ENCODE data around the gene ORM2.

ORM2 gene

DNA sequence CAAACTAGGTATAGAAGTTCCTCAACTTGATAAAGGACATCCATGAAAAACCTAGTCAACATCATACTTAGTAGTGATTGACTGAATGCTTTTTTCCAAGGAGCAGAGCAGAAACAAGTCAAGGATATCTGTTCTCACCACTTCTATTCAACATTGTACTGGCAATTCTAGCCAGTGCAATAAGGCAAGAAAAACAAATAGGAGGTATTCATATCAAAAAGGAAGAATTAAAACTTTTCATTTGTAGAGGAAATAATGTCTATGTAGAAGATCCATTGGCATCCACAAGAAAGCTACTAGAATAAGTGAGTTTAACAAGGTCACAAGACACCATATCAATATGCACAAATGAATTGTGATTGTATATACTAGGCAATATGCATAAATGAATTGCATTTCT lies 35.0 kb upstream of the ORM2 start:
- no peaks in the 10 kb centered on the region for H3K27me3 ChIP-seq (ENCODE audit: insufficient read depth, low read length, poor library complexity, severe bottlenecking)
- H3K36me3 ChIP-seq (ENCODE audit: insufficient read depth, low read length), result no peaks in the 10 kb centered on the region
- no peak overlapping the region for H3K4me2 ChIP-seq (ENCODE audit: low read depth, low read length, poor library complexity, severe bottlenecking)

GRCh38 chr9:114296338-114296737 lies 33.3 kb upstream of the ORM2 start:
- Histone ChIP-seq H3K9me2 (replicated peaks; ENCODE audit: low read depth, low read length) (no peaks in the 10 kb centered on the region), H2AFZ (ENCODE audit: low read length) (no peak overlapping the region), H3K36me3 (ENCODE audit: insufficient read depth, low read length) (no peaks in the 10 kb centered on the region), H4K20me1 (ENCODE audit: insufficient read depth, low read length, poor library complexity, severe bottlenecking) (no peaks in the 10 kb centered on the region), H3K9ac (ENCODE audit: low read depth, low read length, poor library complexity, severe bottlenecking) (no peak overlapping the region), H3F3A (ENCODE audit: low read depth) (no peaks in the 10 kb centered on the region), H3K27me3 (ENCODE audit: insufficient read depth, low read length, poor library complexity, severe bottlenecking) (no peaks in the 10 kb centered on the region), H3K79me2 (ENCODE audit: insufficient read depth, low read length) (no peaks in the 10 kb centered on the region), H3K4me3 (ENCODE audit: low read length, poor library complexity, severe bottlenecking) (no peak overlapping the region), H3K4me2 (ENCODE audit: low read depth, low read length, poor library complexity, severe bottlenecking) (no peak overlapping the region), H3K9me3 (ENCODE audit: insufficient read depth, low read depth, low read length) (no peaks in the 10 kb centered on the region; the same call in 1 of the 2 replicates), H3K4me1 (ENCODE audit: insufficient read depth, low read length, poor library complexity, severe bottlenecking) (no peaks in the 10 kb centered on the region)
- TF ChIP-seq EZH2phosphoT487 (IDR thresholded peaks at IDR 0.05; ENCODE audit: borderline replicate concordance), result no peak
- TF ChIP-seq, protein P1, sequence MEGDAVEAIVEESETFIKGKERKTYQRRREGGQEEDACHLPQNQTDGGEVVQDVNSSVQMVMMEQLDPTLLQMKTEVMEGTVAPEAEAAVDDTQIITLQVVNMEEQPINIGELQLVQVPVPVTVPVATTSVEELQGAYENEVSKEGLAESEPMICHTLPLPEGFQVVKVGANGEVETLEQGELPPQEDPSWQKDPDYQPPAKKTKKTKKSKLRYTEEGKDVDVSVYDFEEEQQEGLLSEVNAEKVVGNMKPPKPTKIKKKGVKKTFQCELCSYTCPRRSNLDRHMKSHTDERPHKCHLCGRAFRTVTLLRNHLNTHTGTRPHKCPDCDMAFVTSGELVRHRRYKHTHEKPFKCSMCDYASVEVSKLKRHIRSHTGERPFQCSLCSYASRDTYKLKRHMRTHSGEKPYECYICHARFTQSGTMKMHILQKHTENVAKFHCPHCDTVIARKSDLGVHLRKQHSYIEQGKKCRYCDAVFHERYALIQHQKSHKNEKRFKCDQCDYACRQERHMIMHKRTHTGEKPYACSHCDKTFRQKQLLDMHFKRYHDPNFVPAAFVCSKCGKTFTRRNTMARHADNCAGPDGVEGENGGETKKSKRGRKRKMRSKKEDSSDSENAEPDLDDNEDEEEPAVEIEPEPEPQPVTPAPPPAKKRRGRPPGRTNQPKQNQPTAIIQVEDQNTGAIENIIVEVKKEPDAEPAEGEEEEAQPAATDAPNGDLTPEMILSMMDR (conservative IDR thresholded peaks at IDR 0.05; ENCODE audit: low read length), result no peak

More for the DNA sequence above, 35.0 kb upstream of the ORM2 start:
- TF ChIP-seq, protein P1 (conservative IDR thresholded peaks at IDR 0.05; ENCODE audit: low read length), result no peak
- no peak for TF ChIP-seq EZH2phosphoT487 (IDR thresholded peaks at IDR 0.05; ENCODE audit: borderline replicate concordance)
- Histone ChIP-seq H3K9me3 (ENCODE audit: insufficient read depth, low read depth, low read length) (no peaks in the 10 kb centered on the region; the same call in 1 of the 2 replicates), H3K9me2 (replicated peaks; ENCODE audit: low read depth, low read length) (no peaks in the 10 kb centered on the region), H4K20me1 (ENCODE audit: insufficient read depth, low read length, poor library complexity, severe bottlenecking) (no peaks in the 10 kb centered on the region), H3K79me2 (ENCODE audit: insufficient read depth, low read length) (no peaks in the 10 kb centered on the region), H3F3A (ENCODE audit: low read depth) (no peaks in the 10 kb centered on the region), H3K4me1 (ENCODE audit: insufficient read depth, low read length, poor library complexity, severe bottlenecking) (no peaks in the 10 kb centered on the region), H3K4me3 (ENCODE audit: low read length, poor library complexity, severe bottlenecking) (no peak overlapping the region), H3K9ac (ENCODE audit: low read depth, low read length, poor library complexity, severe bottlenecking) (no peak overlapping the region), H2AFZ (ENCODE audit: low read length) (no peak overlapping the region)

- Histone ChIP-seq H3K79me2 (ENCODE audit: insufficient read depth, low read length) (no peaks in the 10 kb centered on the region), H3K9ac (ENCODE audit: low read depth, low read length, poor library complexity, severe bottlenecking) (no peak overlapping the region), H2AFZ (ENCODE audit: low read length) (no peak overlapping the region), H3K4me1 (ENCODE audit: insufficient read depth, low read length, poor library complexity, severe bottlenecking) (no peaks in the 10 kb centered on the region), H3K4me3 (ENCODE audit: low read length, poor library complexity, severe bottlenecking) (no peak overlapping the region), H3K36me3 (ENCODE audit: insufficient read depth, low read length) (no peaks in the 10 kb centered on the region), H3K27me3 (ENCODE audit: insufficient read depth, low read length, poor library complexity, severe bottlenecking) (no peaks in the 10 kb centered on the region), H3K9me3 (ENCODE audit: insufficient read depth, low read depth, low read length) (no peaks in the 10 kb centered on the region; the same call in 1 of the 2 replicates), H3K9me2 (replicated peaks; ENCODE audit: low read depth, low read length) (no peaks in the 10 kb centered on the region), H3F3A (ENCODE audit: low read depth) (no peaks in the 10 kb centered on the region), H3K4me2 (ENCODE audit: low read depth, low read length, poor library complexity, severe bottlenecking) (no peak overlapping the region), H4K20me1 (ENCODE audit: insufficient read depth, low read length, poor library complexity, severe bottlenecking) (no peaks in the 10 kb centered on the region)
- no peak for TF ChIP-seq EZH2phosphoT487 (IDR thresholded peaks at IDR 0.05; ENCODE audit: borderline replicate concordance)
- TF ChIP-seq, protein P1 (conservative IDR thresholded peaks at IDR 0.05; ENCODE audit: low read length), result no peak
These were observed 30.1 kb upstream of the ORM2 start for GRCh38 chr9:114299286-114300152.

Measured in Loucy (cell line).